K562 (cell line): Measurements from ENCODE around the gene NAP1L1. TPM values are rescaled to one million over a fixed set of nuclear protein-coding genes. Genes with fewer than 3 reads are reported as not detected.

Experiments used
- BRD9 ChIP-seq: fragments of 450-650 bp; IDR thresholded peaks from 2 replicates; pipeline ENCODE4 v1.6.1; 2018; ENCODE audit warnings: low read depth; ENCODE audit not compliant: partially characterized antibody
- MYNN ChIP-seq, 2 experiments: sonication (generic); formaldehyde crosslinking in 1 of 2; IDR thresholded peaks; 2 replicates each; pipeline versions ENCODE4 v1.5.0 to v1.6.1; 2016 to 2020; ENCODE audit warnings: antibody characterized with exemption in 1 of 2, missing genetic modification reagents in 1 of 2
- POLR3A ChIP-seq: IDR thresholded peaks from 2 replicates; pipeline ENCODE4 v1.6.1; 2011; ENCODE audit warnings: borderline replicate concordance, mild to moderate bottlenecking, moderate library complexity; ENCODE audit not compliant: insufficient read length, insufficient read depth; ENCODE audit errors: extremely low read depth
- RBM25 ChIP-seq: fragments of 200-400 bp; formaldehyde crosslinking; IDR thresholded peaks from 2 replicates; pipeline ENCODE4 v1.6.1; 2018; ENCODE audit warnings: low read length, low read depth, moderate library complexity; ENCODE audit not compliant: severe bottlenecking
- SFPQ ChIP-seq: fragments of 200-400 bp; formaldehyde crosslinking; IDR thresholded peaks from 2 replicates; pipeline ENCODE4 v1.6.1; 2017; ENCODE audit warnings: mild to moderate bottlenecking, low read depth, low read length, moderate library complexity
- SLC30A9 ChIP-seq: fragments of 250-450 bp; sonication (Bioruptor Pico); IDR thresholded peaks from 2 replicates; pipeline ENCODE4 v1.8.0; 2022; ENCODE audit warnings: mild to moderate bottlenecking, moderate library complexity
- SNAPC5 ChIP-seq: fragments of 250-450 bp; sonication (Bioruptor Pico); IDR thresholded peaks from 2 replicates; pipeline ENCODE4 v1.8.0; 2021; ENCODE audit warnings: moderate library complexity, mild to moderate bottlenecking, inconsistent platforms
- SNRNP70 ChIP-seq: fragments of 200-400 bp; formaldehyde crosslinking; optimal IDR thresholded peaks from 2 replicates; pipeline ENCODE3; 2017; ENCODE audit warnings: low read depth, low read length
- SP2 ChIP-seq: IDR thresholded peaks from 2 replicates; pipeline ENCODE4 v1.6.1; 2011; ENCODE audit warnings: mild to moderate bottlenecking, low read depth, low read length, moderate library complexity; ENCODE audit not compliant: poor library complexity, severe bottlenecking; ENCODE audit errors: extremely low read depth
- XRCC4 ChIP-seq: IDR thresholded peaks from one replicate; pipeline ENCODE4 v1.6.1; 2011; ENCODE audit not compliant: insufficient read depth, insufficient read length; ENCODE audit errors: extremely low read depth
- ZBTB7A ChIP-seq: IDR thresholded peaks from 2 replicates; pipeline ENCODE4 v1.6.1; 2011; ENCODE audit warnings: low read depth, mild to moderate bottlenecking, low read length, moderate library complexity, borderline replicate concordance; ENCODE audit not compliant: control insufficient read depth
- ZNF277 ChIP-seq: fragments of 250-450 bp; sonication (Bioruptor Pico); IDR thresholded peaks from 2 replicates; pipeline ENCODE4 v1.8.0; 2022; ENCODE audit warnings: inconsistent platforms, mild to moderate bottlenecking, moderate library complexity, borderline replicate concordance
- polyA plus RNA-seq, 8 experiments: library from polyadenylated mRNA; depleted of rRNA in 4 of 8; stranded (reverse) in 5 of 8; unstranded in 3 of 8; fragments of >200 nt; fragmentation: Nextera tagmentation in 2 of 8; fragmentation: Illumina TruSeq in 1 of 8; extraction: Ambion mirVana in 2 of 8; extraction: Trizol in 1 of 8; gene quantifications; 2 replicates each; pipeline versions ENCODE4 v1.2.1 to v1.2.3, GENCODE V29; 2011 to 2014; ENCODE audit warnings: inconsistent platforms in 1 of 8, missing spikeins in 1 of 8
- total RNA-seq, 7 experiments: library from RNA; depleted of rRNA in 6 of 7; stranded (reverse); fragments of >200 nt in 6 of 7; fragmentation: Illumina TruSeq in 2 of 7; extraction: Trizol in 2 of 7; gene quantifications; 2 replicates each; pipeline versions ENCODE4 v1.2.1 to v1.2.3, GENCODE V29; 2011 to 2021; ENCODE audit warnings: low replicate concordance in 1 of 7

The NAP1L1 gene
- total and polyA plus RNA-seq, 9 of the 15 experiments (the other 6 are each of a cell fraction or from before 2014, with no cell fraction given) = 287 to 747 (median 450) TPM

DNA sequence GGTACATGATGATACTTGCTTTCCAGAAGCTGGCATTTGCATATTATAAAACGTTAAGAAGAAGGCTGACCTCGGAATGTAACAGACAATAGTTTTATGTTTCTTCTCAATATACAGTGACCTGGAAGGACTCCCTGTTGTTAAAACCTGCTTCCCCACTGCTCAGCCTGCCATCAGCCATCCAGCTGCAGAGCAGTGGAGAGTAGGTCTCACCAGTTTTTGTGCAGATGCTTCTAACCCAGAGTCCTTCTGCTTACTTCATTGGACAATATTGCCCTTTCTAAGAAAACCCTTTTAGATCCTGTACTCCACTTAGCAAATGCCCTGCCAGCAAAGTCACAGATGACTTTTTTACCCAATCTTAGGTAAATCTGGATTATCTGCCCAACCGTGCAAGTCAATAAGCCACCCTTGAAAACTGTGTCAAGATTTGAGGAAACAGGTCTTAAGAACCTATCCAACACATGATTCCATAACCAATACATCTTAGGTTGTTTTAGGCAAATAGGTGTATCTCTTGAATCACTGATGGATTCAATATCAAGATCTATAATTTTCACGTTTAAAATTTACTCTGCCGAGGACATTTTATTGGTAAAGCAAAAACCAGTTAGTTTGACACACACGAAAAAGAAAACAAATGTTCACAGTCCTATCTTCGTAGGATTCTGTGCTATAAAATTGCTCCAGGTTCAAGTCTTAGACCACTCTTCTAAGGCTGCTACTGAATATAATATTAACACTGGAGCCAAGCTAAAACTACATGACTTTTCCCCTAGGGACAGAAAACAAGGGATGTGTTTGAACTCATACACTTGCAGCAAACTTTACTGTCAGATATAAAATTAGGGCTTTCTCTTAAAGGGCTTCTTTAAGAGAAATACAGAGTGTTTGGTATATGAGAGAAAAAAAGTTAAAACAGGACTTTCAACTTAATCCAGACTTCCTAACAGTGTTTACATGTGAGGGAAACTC lies 58.6 kb downstream of the NAP1L1 start (continued):
- TF ChIP-seq ZNF277 (CRISPR knock-in tag) (no peak), SNRNP70 (no peak), SLC30A9 (CRISPR knock-in tag) (no peak), BRD9 (no peak), POLR3A (no peak), XRCC4 (no peak), MYNN (IDR thresholded peaks at IDR 0.05) (no peak), MYNN (CRISPR knock-in tag; IDR thresholded peaks at IDR 0.05) (no peak), SFPQ (no peak), ZBTB7A (no peak), RBM25 (no peak), SNAPC5 (no peak), SP2 (no peak)
- TF ChIP-seq, all 486 proteins: peak for 0
